Neural cell (in vitro differentiated cells): ENCODE measurements around the gene AP4S1. TPM values are rescaled to one million over a fixed set of nuclear protein-coding genes. Genes with fewer than 3 reads are reported as not detected.
A peak's percentile ranks its signal among the peaks of the same experiment; 100 is the strongest.
"Not testable (repeated sequence)": the region's sequence is repeated elsewhere in the genome, so short reads cannot be mapped to it uniquely, and the experiment has no call there.

ENCODE experiments used
- H2AFZ ChIP-seq: fragments of 200-600, 300-800 bp; sonication (generic), shearing (Covaris generic); 2 replicates; pipeline ENCODE4 v1.6.0; 2014; ENCODE audit warnings: low read depth, mild to moderate bottlenecking, antibody characterized with exemption, low read length, moderate library complexity
- H3F3A ChIP-seq: fragments of 200-600 bp; shearing (Covaris generic); 2 replicates; pipeline ENCODE4 v1.6.1; 2016; ENCODE audit warnings: mild to moderate bottlenecking, moderate library complexity, mixed read lengths, antibody characterized with exemption, low read length; ENCODE audit not compliant: insufficient read depth, poor library complexity, severe bottlenecking
- H3K27ac ChIP-seq: fragments of 200-600, 300-800 bp; sonication (generic), shearing (Covaris generic); 2 replicates; pipeline ENCODE4 v1.5.1; 2014; ENCODE audit warnings: mild to moderate bottlenecking, low read length, moderate library complexity
- H3K27me3 ChIP-seq: fragments of 300-800, 200-600 bp; sonication (generic), shearing (Covaris generic); 2 replicates; pipeline ENCODE4 v1.6.0; 2014; ENCODE audit warnings: mild to moderate bottlenecking, low read depth, low read length, moderate library complexity; ENCODE audit not compliant: insufficient read depth
- H3K36me3 ChIP-seq: fragments of 300-800, 200-600 bp; sonication (generic), shearing (Covaris generic); 2 replicates; pipeline ENCODE4 v1.5.1; 2014; ENCODE audit warnings: mild to moderate bottlenecking, antibody characterized with exemption, low read length, moderate library complexity; ENCODE audit not compliant: insufficient read depth
- H3K4me2 ChIP-seq: fragments of 300-800, 200-600 bp; sonication (generic), shearing (Covaris generic); 2 replicates; pipeline ENCODE4 v1.6.0; 2014; ENCODE audit warnings: mild to moderate bottlenecking, low read length
- H3K4me3 ChIP-seq: fragments of 300-800, 200-600 bp; sonication (generic), shearing (Covaris generic); 2 replicates; pipeline ENCODE4 v1.5.1; 2014; ENCODE audit warnings: mild to moderate bottlenecking, low read length, moderate library complexity
- H3K79me2 ChIP-seq: fragments of 200-600 bp; shearing (Covaris generic); replicated peaks from 2 replicates; pipeline ENCODE4 v1.6.0; 2014; ENCODE audit warnings: mild to moderate bottlenecking, low read length, moderate library complexity; ENCODE audit not compliant: insufficient read depth
- H3K9ac ChIP-seq: fragments of 300-800, 200-600 bp; sonication (generic), shearing (Covaris generic); 2 replicates; pipeline ENCODE4 v1.6.1; 2016; ENCODE audit warnings: mild to moderate bottlenecking, low read length, mixed read lengths
- H3K9me2 ChIP-seq: fragments of 200-600 bp; shearing (Covaris generic); 2 replicates; pipeline ENCODE4 v1.6.1; 2016; ENCODE audit warnings: mild to moderate bottlenecking, low read length, mixed read lengths; ENCODE audit not compliant: insufficient read depth
- H3K9me3 ChIP-seq: fragments of 200-600, 300-800 bp; sonication (generic), shearing (Covaris generic); 2 replicates; pipeline ENCODE4 v1.6.1; 2016; ENCODE audit warnings: mild to moderate bottlenecking, mixed run types, low read length, moderate library complexity, mixed read lengths
- H4K20me1 ChIP-seq: fragments of 200-600 bp; shearing (Covaris generic); 2 replicates; pipeline ENCODE4 v1.6.1; 2016; ENCODE audit warnings: mild to moderate bottlenecking, mixed run types; ENCODE audit not compliant: insufficient read depth
- EP300 ChIP-seq: fragments of 450-650 bp; conservative IDR thresholded peaks from 2 replicates; pipeline ENCODE4 v1.6.1; 2014; ENCODE audit warnings: antibody characterized with exemption, mild to moderate bottlenecking, moderate library complexity; ENCODE audit not compliant: poor library complexity, severe bottlenecking
- EZH2 ChIP-seq: fragments of 200-600, 300-800 bp; shearing (Covaris generic), sonication (generic); IDR thresholded peaks from 2 replicates; pipeline ENCODE4 v1.6.1; 2014; ENCODE audit warnings: antibody characterized with exemption, low read length, borderline replicate concordance, mild to moderate bottlenecking; ENCODE audit not compliant: insufficient read depth, poor library complexity, severe bottlenecking
- MXI1 ChIP-seq: fragments of 450-650 bp; conservative IDR thresholded peaks from 2 replicates; pipeline ENCODE4 v1.6.1; 2014; ENCODE audit warnings: antibody characterized with exemption, mild to moderate bottlenecking; ENCODE audit not compliant: poor library complexity, severe bottlenecking
- POLR2AphosphoS5 ChIP-seq: IDR thresholded peaks from 2 replicates; pipeline ENCODE4 v1.6.1; 2012
- RAD21 ChIP-seq: fragments of 450-650 bp; conservative IDR thresholded peaks from 2 replicates; pipeline ENCODE4 v1.6.1; 2014; ENCODE audit warnings: antibody characterized with exemption, mild to moderate bottlenecking, moderate library complexity
- SMC3 ChIP-seq: fragments of 450-650 bp; conservative IDR thresholded peaks from 2 replicates; pipeline ENCODE4 v1.6.1; 2014; ENCODE audit warnings: antibody characterized with exemption, mild to moderate bottlenecking, moderate library complexity; ENCODE audit not compliant: poor library complexity
- TAF1 ChIP-seq: IDR thresholded peaks from 2 replicates; pipeline ENCODE4 v1.6.1; 2012; ENCODE audit warnings: low read depth
- polyA plus RNA-seq: library from polyadenylated mRNA; depleted of rRNA; stranded (reverse); fragments of >200 nt; gene quantifications from 2 replicates; pipeline ENCODE4 v1.2.3, GENCODE V29; 2014
- TF ChIP-seq, protein P1 (sequence below): fragments of 450-650 bp; IDR thresholded peaks from 2 replicates; pipeline ENCODE4 v1.5.1; 2014; ENCODE audit warnings: antibody characterized with exemption, mild to moderate bottlenecking, moderate library complexity; ENCODE audit not compliant: poor library complexity, severe bottlenecking
- TF ChIP-seq, protein P2 (sequence below): IDR thresholded peaks from 2 replicates; pipeline ENCODE4 v1.6.1; 2012; ENCODE audit warnings: borderline replicate concordance

AP4S1 gene
- polyA plus RNA-seq, 1 donor from 2014 or later, result 20.8 TPM

DNA sequence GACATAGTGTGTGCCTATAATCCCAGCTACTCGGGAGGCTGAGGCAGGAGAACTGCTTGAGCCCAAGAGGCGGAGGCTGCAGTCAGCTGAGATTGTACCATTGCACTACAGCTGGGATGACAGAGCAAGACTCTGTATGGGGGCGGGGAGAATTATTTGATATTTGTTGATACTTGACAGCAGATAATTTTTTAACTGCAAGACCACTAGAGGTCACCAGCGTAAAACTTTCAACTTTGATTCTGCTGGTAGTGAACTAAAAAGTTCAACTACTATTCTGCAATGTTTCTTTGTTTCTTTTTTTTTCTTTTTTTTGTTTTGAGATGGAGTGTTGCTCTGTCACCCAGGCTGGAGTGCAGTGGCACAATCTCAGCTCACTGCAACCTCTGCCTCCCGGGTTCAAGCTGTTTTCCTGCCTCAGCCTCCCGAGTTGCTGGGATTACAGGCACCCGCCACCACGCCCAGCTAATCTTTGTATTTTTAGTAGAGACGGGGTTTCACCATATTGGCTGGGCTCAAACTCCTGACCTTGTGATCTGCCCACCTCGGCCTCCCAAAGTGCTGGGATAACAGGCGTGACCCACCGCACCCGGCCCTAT, 45.2 kb upstream of the AP4S1 start:
- H3K27me3 ChIP-seq, H4K20me1 ChIP-seq, H3K4me2 ChIP-seq, H3K9me3 ChIP-seq, H3K9ac ChIP-seq, H3K27ac ChIP-seq, H3K36me3 ChIP-seq, H2AFZ ChIP-seq, H3K9me2 ChIP-seq, H3K4me3 ChIP-seq, H3F3A ChIP-seq: not testable (repeated sequence)
- TF ChIP-seq SMC3, result peak; percentile 35
- peak; percentile 54 for TF ChIP-seq RAD21
- TF ChIP-seq, protein P1, sequence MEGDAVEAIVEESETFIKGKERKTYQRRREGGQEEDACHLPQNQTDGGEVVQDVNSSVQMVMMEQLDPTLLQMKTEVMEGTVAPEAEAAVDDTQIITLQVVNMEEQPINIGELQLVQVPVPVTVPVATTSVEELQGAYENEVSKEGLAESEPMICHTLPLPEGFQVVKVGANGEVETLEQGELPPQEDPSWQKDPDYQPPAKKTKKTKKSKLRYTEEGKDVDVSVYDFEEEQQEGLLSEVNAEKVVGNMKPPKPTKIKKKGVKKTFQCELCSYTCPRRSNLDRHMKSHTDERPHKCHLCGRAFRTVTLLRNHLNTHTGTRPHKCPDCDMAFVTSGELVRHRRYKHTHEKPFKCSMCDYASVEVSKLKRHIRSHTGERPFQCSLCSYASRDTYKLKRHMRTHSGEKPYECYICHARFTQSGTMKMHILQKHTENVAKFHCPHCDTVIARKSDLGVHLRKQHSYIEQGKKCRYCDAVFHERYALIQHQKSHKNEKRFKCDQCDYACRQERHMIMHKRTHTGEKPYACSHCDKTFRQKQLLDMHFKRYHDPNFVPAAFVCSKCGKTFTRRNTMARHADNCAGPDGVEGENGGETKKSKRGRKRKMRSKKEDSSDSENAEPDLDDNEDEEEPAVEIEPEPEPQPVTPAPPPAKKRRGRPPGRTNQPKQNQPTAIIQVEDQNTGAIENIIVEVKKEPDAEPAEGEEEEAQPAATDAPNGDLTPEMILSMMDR, result peak; percentile 55
- peaks cover 63% of the 10 kb centered on the region for H3K79me2 ChIP-seq

DNA sequence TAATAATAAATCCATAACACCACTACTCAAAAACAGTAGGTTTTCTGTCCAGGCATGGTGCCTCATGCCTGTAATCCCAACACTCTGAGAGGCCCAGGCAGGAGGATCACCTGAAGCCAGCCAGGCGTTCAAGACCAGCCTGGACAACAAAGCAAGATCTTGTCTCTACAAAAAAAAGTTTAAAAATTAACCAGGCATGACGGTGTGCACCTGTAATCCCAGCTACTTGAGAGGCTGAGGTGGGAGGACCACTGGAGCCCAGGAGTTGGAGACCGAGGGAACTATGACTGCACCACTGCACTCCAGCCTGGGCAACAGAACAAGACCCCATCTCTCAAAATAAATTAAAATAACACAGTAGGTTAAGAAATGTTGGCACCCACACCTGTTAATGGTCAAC, 44.5 kb upstream of the AP4S1 start:
- H3K79me2 ChIP-seq, result peaks cover 57% of the 10 kb centered on the region

DNA sequence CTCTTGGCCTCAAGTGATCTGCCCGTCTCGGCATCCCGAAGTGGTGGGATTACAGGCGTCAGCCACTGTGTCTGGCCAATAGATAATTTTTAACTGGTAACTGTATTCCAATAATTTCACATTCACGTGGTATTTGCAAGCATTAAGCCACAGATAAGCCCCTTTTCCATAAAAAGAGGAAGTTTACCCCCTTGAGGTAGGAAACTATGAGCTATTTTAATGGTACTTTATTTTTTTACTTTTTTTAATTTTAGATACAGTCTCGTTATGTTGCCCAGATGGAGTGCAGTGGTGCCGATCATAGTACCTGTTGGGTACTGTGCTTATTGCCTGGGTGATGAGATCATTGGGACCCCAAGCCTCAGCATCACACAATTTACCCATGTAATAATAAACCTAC, 42.9 kb upstream of the AP4S1 start:
- Histone ChIP-seq H3K27ac (no peak overlapping the region), H3K79me2 (peaks cover 56% of the 10 kb centered on the region), H3K4me3 (no peak overlapping the region), H3F3A (no peaks in the 10 kb centered on the region), H3K9me2 (no peaks in the 10 kb centered on the region), H2AFZ (no peak overlapping the region), H3K9ac (no peak overlapping the region), H3K9me3 (no peaks in the 10 kb centered on the region), H3K4me2 (no peak overlapping the region), H3K27me3 (no peaks in the 10 kb centered on the region), H3K36me3 (no peaks in the 10 kb centered on the region), H4K20me1 (no peaks in the 10 kb centered on the region)
- no peak for TF ChIP-seq EZH2
- TF ChIP-seq RAD21, result no peak
- TF ChIP-seq, protein P1, result no peak
- TF ChIP-seq SMC3, result no peak
- TF ChIP-seq TAF1, result no peak
- TF ChIP-seq MXI1, result no peak
- TF ChIP-seq, protein P2, sequence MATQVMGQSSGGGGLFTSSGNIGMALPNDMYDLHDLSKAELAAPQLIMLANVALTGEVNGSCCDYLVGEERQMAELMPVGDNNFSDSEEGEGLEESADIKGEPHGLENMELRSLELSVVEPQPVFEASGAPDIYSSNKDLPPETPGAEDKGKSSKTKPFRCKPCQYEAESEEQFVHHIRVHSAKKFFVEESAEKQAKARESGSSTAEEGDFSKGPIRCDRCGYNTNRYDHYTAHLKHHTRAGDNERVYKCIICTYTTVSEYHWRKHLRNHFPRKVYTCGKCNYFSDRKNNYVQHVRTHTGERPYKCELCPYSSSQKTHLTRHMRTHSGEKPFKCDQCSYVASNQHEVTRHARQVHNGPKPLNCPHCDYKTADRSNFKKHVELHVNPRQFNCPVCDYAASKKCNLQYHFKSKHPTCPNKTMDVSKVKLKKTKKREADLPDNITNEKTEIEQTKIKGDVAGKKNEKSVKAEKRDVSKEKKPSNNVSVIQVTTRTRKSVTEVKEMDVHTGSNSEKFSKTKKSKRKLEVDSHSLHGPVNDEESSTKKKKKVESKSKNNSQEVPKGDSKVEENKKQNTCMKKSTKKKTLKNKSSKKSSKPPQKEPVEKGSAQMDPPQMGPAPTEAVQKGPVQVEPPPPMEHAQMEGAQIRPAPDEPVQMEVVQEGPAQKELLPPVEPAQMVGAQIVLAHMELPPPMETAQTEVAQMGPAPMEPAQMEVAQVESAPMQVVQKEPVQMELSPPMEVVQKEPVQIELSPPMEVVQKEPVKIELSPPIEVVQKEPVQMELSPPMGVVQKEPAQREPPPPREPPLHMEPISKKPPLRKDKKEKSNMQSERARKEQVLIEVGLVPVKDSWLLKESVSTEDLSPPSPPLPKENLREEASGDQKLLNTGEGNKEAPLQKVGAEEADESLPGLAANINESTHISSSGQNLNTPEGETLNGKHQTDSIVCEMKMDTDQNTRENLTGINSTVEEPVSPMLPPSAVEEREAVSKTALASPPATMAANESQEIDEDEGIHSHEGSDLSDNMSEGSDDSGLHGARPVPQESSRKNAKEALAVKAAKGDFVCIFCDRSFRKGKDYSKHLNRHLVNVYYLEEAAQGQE, result no peak
- no peak for TF ChIP-seq POLR2AphosphoS5
- TF ChIP-seq EP300, result no peak

More for the DNA sequence above, 44.5 kb upstream of the AP4S1 start:
- Histone ChIP-seq H3K36me3 (no peaks in the 10 kb centered on the region), H3K9me3 (no peaks in the 10 kb centered on the region), H2AFZ (no peak overlapping the region), H3K4me3 (no peak overlapping the region), H3K4me2 (no peak overlapping the region), H3K27ac (no peak overlapping the region), H3K27me3 (no peaks in the 10 kb centered on the region), H3K9me2 (no peaks in the 10 kb centered on the region), H3K9ac (no peak overlapping the region), H4K20me1 (no peaks in the 10 kb centered on the region), H3F3A (no peaks in the 10 kb centered on the region)
- TF ChIP-seq POLR2AphosphoS5, result no peak
- no peak for TF ChIP-seq EZH2
- TF ChIP-seq RAD21, result no peak
